HG03457 (cell line): ENCODE data around the gene P2RY6.

Experiments
- ATAC-seq: cut with Tn5 transposase; IDR thresholded peaks from one replicate; pipeline ENCODE4 v1.9.1; 2021; ENCODE audit warnings: moderate number of reproducible peaks; ENCODE audit not compliant: unreplicated experiment

P2RY6 gene

DNA sequence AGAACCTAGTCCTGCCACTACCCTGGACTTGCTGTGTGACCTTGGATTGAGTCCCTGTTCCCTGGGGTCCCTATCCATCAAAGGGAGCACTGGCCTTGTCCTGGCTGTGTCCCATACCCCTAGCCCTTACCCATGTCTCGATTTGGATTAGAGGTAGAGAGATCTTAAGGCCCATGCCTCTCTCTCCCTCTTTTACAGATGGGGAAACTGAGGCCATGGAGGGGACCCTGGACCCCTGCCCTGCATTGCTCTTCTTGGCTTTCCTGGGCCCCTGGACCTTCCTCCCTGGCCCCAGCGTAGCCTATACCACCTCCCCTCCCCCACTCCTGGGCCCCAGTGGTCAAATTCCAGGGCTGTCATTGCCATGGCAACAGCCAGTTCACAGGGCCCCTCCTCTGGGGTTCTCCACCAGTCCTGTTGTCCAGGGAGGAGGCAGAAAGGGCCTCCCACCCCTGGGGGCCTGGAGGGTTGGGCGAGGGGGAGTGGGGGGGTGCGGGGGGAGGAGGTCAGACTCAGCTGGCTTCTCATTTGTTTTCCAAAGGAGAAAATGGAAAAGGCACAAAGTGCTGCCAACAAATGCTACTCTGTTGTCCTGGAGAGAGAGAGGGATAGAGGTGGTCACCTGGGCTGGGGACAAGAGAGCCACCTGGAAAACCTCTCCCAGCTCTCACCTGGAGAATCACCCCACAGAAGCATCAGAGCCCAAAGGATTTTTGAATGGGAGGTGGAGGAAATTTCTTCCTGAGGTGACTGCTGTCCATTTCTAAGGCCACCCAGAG, 59.2 kb downstream of the P2RY6 start:
- ATAC-seq = no peak

DNA sequence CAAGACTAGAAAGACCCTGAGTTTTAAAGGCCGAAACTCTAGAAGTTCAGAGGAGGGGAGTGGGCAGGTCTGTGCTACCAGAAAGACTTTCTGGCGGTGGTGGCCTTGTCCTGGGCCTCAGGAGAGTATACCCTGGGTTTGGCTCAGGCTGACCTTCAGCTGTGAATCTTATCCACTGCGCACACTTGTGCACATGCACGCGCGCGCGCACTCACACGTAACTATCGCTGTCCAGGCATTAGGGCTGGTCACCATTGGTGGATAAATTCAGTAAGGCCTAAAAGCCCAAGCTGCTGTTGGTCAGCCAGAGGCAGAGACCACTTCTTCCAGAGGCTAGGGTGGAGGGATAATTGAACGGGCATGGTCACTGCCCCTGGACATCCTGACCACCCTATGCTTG, 61.0 kb downstream of the P2RY6 start:
- no peak for ATAC-seq

DNA sequence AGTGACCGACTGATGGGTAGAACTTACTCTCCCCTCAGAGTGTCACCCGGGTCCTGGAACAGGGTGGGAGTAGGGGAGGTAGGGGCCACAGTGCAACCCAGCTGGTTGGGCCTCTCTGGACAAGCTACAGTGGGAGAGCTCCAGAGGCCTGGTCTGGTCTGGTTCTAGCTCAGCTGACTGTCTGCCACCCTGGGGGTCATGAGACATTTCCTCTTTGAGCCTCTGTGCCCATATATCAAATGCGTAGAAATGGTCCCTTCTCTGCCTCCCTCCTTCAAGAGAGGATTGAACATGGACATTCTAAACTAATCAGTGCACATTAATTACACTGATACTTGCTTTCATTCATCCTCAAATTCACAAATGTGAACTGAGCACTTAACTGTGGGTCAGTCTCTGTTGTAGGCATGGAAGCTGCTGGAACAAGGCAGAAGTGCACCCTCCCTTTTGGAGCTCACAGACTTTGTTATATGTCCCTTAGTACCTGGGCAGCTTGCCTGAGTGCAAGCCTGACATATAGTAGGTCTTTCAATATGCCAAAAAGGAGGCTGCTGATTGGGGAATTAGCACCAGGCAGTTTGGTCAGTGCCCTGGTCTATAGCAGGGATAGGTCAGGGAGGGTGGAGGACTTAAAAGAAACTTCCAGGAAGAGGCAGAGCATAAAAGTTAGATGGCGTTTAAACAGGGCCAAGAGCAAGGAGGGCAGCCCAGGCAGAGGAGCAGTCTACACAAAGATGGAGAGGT, 61.7 kb downstream of the P2RY6 start:
- ATAC-seq = no peak

DNA sequence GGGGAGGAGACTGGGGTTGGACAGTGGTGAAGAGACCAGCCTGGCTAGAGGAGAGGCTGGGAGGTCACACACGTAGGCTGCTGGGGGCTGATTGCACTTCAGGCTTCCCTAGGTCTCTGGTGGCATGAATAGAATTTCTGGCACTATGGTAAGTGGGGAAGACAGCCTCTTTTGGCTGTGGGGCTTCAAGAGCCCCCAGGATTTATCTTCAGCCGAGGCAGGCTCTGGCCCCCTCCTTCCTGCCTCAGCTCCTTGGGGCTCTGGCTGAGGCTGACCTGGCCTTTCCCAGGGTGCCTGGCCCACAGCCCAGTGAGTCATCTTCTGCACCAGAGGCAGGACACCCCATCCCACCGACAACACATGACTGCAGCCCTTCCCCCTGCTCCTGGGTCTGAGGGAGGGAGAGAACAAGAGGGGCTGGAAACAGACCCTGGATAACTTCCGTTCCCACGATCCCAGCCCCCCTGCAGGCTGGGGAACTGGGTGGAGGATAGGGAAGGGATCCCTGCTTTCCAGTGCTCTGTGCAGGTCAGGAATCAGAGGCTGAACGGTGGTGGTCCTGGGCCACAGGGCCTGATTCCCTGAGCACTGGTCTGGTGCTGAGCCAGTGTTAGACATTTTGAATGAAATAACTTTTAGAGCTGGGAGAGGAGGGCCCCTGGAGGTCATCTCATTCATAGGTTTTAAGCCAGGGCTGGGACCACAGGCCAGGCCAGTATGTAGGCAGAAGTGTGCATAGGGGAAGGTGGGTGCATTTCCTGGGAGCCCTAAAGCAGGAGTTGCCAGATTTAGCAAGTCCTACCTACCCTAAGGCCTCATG, 62.5 kb downstream of the P2RY6 start:
- ATAC-seq = no peak

DNA sequence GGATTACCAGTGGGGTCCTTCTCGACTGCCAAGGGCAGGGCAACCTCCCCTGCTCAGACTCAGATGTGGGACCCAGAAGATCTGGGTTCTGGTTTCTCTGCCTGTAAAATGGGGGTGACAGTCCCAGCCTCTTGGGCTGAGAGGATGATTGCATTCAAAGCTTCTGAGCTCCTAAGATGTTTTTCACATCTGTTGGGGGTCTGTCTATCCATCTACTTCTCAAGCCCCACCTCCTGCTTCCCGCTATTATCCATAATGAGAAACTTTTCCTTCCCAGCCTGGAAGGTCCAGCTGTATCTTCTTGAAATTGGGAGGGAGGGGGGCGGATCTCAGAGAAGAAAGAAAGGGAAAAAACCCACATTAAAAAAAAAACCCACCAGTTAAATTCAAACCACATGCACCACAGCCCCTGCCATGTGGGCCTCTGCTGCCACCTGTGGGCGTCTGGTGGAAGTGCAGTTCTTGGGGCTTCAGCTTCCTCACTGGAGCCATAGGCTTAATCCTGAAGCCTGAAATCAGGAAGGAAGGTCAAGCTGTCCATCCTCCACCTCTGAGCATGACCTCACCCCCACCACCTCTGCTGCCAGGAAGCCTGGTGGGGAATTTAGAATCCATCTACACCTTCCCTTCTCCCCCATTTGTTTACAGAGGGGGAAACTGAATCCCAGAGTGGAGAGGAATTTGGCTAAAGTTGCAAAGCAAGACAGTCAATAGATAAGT, 63.2 kb downstream of the P2RY6 start:
- ATAC-seq = no peak

DNA sequence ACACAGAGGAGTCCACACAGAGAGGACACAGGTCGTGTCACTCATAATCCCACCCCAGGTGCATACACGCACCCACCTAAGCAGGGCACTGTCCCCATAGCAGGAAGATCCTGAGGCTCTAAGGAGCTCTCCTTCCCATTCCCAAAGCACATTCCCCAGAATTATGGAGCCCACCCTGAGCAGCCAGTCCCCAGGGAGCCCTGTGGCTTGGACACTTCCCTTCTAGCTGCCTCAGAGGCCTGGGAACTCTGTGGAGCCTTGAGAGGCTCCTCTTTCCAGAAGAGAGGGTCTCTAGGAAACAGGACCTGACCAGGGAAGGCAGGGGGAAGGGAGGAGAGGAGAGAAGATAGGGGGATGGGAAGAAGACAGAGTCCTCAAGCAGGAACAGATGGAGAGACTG, 65.7 kb downstream of the P2RY6 start:
- ATAC-seq = no peak

DNA sequence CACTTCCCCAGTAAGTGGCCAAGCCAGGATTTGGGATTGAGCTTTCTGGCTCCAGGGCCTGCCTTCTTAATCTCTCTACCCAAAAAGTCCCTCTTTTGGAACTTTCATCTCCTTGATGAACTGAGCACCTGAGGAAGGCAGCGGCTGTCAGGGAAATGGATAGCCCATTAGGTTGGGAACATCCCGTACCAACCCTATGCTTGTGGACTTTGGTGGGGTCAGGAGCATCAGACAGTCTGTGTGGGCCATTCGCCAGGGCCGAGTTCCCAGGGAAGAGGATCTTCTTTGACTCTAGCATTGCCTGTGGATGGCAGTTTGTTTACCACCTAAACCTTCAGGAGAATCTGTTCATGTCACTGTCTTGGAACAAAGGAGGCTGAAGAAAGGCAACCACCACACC, 66.1 kb downstream of the P2RY6 start:
- ATAC-seq = no peak

DNA sequence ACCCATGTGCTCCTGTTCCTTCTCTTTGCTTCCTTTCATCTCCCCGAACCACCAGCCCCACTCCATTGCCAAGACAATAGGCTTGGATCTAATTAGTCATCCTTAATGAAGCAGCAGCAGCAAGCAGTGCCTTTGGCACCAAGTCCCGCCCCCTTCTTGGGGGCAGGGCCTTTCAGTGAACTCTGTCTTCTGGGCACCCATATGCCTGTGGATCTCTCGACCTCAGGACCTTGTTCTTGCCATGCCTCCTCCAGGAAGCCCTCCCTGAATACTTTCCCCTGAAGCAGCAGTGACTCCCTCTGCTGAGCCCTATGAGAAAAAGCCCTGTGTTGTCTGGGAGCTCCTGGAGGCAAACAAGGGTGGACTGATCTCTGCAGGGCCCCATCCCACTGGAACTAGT, 68.0 kb downstream of the P2RY6 start:
- no peak for ATAC-seq

DNA sequence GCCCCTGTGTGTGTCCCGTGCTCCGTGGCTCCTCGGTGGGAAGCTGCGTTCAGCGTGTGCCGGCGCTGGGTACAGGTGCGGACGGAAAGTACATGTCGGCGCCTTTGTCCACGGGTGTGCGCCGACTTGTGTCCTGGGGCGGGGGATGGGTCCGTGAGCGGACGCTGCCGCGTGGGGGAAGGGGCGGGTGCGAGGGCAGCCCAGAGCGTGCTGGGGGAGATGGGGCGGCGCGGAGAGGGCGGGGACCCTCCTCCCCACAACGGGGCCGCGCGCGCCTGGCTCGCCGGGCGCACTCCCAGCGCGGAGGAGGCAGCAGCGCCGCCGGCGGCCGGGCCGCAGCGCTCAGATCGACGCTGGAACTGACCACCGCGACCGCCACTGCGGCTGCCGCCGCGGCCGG, 70.5 kb downstream of the P2RY6 start:
- ATAC-seq = no peak

DNA sequence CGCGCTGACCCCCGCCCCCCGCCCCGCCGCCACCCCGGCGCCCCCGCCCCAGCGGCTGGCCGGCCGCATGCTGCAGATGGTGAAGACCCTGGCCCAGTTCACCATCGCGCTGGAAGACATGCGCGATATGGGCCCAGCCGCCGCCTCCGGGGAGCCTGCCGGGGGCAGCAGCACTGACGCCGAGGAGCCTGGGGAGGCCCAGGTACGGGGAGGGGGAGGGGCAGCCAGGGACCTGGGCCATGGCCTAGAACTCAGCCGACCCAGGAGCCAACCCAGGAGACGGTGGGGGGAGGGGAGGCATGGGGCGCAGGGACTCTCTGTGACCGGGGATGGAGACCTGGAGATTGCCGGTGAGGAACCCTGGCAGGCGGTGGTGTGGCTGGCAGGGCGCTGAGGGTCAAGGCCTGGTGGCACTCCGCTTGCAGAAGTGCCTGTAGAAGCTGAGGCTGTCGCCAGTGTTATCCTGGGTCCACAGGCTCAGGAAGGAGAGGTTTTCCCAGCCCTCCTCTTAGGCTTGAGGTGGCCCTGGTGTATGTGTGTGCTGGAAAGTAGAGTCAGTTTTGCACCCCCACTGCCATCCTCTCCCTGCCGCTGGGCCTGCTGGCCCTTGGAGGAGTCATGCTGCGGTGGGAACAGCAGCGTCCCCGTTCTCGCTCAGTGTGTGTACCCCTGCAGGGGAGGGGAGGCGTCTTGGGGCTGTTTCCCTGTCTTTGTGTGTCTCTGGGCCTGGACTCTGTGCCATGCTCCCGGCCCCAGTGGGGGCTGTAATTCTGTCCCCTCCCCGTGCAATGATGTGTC, 71.1 kb downstream of the P2RY6 start:
- no peak for ATAC-seq

DNA sequence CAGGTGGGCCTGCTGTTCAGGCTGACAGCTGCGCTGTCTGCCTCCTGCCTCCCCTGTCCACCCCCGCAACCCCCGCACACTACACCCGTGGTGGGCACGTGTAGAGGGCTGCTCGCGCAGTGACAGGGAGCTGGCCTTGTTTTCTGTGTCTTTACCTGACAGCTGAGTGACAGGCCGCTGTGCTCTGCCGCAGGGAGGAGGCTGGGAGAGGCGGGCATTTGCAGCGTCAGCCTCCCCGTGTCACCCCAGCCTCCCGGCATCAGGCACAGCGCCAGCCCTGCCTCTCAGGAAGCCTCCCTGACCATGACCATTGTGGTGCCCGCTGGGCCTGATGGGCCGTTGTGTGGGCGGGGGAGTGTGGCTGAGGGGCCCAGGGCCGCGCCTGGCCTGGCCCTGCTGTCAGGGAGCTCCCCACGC, 72.1 kb downstream of the P2RY6 start:
- ATAC-seq = no peak

DNA sequence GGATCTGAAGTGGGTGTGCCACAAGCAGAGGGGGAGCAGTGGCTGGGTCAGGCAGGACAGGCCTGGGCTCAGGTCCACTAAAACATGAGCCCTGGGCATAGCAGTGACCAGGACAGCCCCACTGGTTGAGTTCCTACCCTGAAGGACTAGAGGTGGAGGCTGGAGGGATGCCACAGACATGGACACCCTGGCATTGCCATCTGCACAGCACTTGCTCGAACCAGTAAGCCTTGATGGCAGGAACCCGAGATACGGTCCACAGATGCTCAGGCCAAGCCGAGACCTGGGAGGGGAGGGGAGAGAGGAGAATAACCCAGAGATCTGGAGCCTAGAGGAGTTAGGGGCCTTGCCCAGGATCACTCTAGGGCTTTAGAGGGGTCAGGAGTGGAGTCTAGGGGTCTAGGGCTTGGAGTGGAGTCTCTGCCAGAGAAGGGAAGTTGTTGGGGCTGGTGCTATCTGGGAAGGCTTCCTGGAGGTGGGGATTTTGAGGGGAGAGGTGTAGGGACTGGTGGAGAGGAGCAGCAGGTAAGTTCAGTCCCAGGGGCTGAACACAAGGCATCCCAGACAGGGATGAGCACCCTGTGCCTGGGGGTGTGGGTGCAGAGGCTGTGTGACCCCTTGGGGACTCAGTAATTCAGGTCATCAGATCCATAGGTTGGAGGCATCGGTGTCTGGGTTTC, 73.5 kb downstream of the P2RY6 start:
- no peak for ATAC-seq

DNA sequence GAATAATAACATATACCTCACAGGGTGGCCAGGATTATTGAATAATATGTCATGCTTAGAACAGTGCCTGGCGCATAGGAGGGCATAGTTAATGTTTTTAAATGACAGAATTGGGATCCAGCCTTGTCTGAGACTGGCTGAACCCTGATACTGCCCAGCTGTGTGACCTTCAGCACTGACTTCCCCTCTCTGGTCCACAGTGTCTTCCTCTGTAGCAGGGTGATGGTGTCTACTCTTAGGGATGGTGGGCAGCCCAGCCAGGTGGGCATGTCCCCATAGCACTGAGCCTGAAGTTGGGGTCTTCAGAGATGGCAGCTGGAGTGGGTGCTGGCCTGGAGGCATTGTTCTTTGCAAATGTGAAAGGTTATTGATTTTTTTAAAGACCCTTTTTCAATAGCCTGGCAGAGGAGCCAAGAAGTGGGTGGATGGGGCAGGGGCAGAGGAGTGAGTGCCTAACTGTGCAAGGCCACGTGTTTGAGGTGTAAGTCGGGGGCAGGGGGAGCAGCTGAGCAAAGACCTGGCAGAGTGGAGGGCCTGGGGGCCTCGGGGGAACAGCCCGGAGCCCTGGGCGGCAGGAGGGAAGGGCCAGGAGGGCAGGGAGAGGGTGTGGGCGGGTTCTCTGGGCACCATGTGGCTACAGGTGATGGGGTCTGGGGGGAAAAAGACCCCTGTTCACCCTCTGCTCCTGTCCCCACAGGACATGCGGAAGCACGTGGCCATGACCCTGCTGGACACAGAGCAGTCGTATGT, 74.2 kb downstream of the P2RY6 start:
- no peak for ATAC-seq

DNA sequence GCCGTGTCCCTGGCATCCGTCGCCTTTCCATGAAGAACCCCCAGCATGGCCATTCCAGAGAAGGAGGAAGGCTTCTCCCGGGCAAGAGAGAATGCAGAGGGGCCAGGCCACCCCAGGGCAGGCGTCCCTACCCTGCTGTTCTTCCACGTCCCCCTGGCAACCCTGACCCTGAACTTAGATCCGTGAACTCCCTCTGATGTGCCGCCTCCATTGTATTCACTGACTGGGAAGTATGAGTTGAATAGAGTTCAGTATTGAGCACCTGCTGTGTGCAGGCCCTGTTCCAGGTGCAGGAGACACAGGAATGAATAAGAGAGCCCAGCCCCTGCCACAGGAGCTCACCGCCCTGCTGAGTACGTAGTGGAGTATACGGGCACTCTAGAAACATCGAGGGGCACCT, 74.9 kb downstream of the P2RY6 start:
- ATAC-seq = no peak
